ENCODE measurements around the gene RPP14. TPM values are rescaled to one million over a fixed set of nuclear protein-coding genes. Genes with fewer than 3 reads are reported as not detected.

Gene RPP14
- total RNA-seq, 3 donors from 2014 or later: 18.9 to 24.7 (median 22.3) TPM

DNA sequence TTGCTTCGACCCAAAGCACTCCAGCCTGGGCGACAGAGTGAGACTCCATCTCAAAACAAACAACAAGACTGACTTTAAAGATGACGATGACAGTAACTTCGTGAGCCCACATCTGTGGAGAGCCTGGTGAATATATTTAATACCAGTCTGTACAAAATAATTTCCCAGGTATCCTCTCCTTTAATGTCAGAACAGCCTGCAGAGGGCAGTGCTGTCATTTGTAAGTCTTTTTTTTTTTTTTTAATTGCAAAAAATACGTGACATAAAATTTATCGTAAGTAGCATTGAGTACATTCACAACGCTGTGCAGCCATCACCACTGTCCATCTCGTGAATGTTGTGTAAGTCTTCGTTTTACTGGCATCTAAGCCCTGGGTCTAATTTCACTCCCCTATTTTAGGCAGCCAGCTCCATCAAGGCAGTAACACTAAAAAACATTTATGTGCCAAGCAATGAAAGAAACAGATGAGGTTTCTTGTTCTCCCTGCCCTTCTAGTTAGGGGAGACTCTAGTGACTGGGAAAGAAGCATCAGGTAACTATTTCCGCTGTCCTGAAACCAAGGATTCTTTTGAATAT is 1.7 kb downstream of the RPP14 start:
- intact Hi-C loops (cut with DNase I, micrococcal nuclease): no loop called here
- Histone ChIP-seq H3K4me3 (no peak overlapping the region), H3K36me3 (ENCODE audit: low read depth) (no peaks in the 10 kb centered on the region), H3K9me3 (no peaks in the 10 kb centered on the region), H3K4me1 (ENCODE audit: low read depth) (peaks cover 23% of the 10 kb centered on the region)
- TF ChIP-seq, protein P1, sequence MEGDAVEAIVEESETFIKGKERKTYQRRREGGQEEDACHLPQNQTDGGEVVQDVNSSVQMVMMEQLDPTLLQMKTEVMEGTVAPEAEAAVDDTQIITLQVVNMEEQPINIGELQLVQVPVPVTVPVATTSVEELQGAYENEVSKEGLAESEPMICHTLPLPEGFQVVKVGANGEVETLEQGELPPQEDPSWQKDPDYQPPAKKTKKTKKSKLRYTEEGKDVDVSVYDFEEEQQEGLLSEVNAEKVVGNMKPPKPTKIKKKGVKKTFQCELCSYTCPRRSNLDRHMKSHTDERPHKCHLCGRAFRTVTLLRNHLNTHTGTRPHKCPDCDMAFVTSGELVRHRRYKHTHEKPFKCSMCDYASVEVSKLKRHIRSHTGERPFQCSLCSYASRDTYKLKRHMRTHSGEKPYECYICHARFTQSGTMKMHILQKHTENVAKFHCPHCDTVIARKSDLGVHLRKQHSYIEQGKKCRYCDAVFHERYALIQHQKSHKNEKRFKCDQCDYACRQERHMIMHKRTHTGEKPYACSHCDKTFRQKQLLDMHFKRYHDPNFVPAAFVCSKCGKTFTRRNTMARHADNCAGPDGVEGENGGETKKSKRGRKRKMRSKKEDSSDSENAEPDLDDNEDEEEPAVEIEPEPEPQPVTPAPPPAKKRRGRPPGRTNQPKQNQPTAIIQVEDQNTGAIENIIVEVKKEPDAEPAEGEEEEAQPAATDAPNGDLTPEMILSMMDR (IDR thresholded peaks at IDR 0.05): no peak
- peak; percentile 9 for ATAC-seq
- DNase-seq: peak in 1 of 3 donors; percentile 82

DNA sequence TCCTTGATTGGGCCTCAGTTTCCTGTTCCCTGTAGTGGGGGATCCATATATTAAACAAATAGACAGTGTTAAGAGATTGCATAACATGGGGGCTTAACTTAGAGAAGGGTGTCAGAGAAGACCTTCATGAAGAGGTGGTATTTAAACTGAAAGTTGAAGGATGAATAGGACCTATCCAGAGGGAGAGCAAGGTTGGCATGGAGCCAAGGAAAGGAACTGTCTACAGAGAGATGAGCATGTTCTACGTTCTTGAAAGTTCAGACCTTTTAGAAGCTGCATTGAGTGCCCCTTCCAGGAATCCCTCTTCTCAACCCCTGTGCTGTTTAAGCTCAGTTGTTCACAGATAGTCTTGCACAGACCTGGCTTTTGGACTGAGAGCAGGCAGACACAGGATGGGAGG is 2.7 kb downstream of the RPP14 start:
- DNase-seq (peak in 1 of 3 donors; percentile 43), ATAC-seq (no peak)
- intact Hi-C loops (cut with DNase I, micrococcal nuclease): no loop called here
- Histone ChIP-seq H3K36me3 (ENCODE audit: low read depth) (no peaks in the 10 kb centered on the region), H3K4me1 (ENCODE audit: low read depth) (peaks cover 23% of the 10 kb centered on the region), H3K9me3 (no peaks in the 10 kb centered on the region), H3K4me3 (no peak overlapping the region)
- TF ChIP-seq, protein P1 (IDR thresholded peaks at IDR 0.05): no peak

DNA sequence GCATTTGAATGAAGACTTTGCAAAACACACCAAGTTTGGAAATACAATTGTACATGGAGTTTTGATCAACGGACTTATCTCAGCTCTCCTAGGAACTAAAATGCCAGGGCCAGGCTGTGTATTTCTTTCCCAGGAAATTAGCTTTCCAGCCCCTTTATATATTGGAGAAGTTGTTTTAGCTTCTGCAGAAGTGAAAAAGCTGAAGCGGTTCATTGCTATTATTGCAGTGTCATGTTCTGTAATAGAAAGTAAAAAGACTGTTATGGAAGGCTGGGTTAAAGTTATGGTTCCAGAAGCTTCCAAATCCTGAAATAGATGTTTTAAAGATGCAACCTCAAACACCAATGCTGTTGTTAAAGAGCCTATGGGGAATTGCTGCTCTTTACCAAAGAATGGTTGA is 11.8 kb downstream of the RPP14 start:
- Histone ChIP-seq H3K4me3 (no peak overlapping the region), H3K9me3 (no peaks in the 10 kb centered on the region), H3K36me3 (ENCODE audit: low read depth) (peaks cover 13% of the 10 kb centered on the region), H3K4me1 (ENCODE audit: low read depth) (no peaks in the 10 kb centered on the region)
- no peak for DNase-seq
- intact Hi-C loops (cut with DNase I, micrococcal nuclease): no loop called here
- no peak for ATAC-seq
- TF ChIP-seq, protein P1 (IDR thresholded peaks at IDR 0.05): no peak

DNA sequence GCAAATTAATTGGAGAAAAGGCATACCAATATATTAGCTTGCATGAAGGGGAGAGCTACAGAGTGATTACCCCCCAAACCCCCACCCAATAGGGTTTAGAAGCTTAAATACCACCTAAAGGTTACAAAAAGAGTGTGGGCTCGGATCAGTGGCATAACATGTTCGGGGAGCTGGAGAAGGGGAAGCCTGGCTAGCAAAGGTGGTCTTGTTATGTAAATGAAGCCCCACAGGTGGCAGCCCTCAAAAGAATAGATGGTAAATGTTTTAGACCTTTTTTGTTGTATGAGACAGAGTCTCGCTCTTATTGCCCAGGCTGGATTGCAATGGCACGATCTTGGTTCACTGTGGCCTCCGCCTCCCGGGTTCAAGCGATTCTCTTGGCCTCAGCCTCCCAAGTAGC is 15.7 kb downstream of the RPP14 start:
- ATAC-seq (no peak), DNase-seq (no peak)
- Histone ChIP-seq H3K9me3 (no peaks in the 10 kb centered on the region), H3K4me1 (ENCODE audit: low read depth) (peaks cover 12% of the 10 kb centered on the region), H3K4me3 (no peak overlapping the region), H3K36me3 (ENCODE audit: low read depth) (peaks cover 11% of the 10 kb centered on the region)
- intact Hi-C loops (cut with DNase I, micrococcal nuclease): loop anchor here in 1 of 2 donors (5.0 kb wide), 1 partner anchor 91 kb away; no protein-coding TSS in a partner anchor
- TF ChIP-seq, protein P1 (IDR thresholded peaks at IDR 0.05): no peak

DNA sequence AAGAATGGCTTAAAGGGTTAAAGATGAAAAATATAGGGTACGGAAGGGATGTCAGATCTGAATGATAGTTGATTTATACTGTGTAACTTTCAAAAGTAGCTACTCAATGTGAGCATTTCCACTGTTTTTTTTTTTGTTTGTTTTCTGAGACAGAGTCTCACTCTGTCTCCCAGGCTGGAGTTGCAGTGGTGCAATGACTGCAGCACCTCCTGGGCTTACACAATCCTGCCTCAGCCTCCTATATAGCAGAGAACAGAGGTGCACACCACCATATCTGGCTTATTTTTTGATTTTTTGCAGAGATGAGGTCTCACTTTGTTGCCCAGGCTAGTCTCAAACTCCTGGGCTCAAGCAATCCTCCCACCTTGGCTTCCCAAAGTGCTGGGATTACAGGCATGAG is 16.7 kb downstream of the RPP14 start:
- no peak for DNase-seq
- Histone ChIP-seq H3K4me1 (ENCODE audit: low read depth) (peaks cover 12% of the 10 kb centered on the region), H3K36me3 (ENCODE audit: low read depth) (peaks cover under 1% of the 10 kb centered on the region), H3K9me3 (no peaks in the 10 kb centered on the region), H3K4me3 (no peak overlapping the region)
- no peak for ATAC-seq
- TF ChIP-seq, protein P1 (IDR thresholded peaks at IDR 0.05): no peak
- intact Hi-C loops (cut with DNase I, micrococcal nuclease): loop anchor here in 1 of 2 donors (5.0 kb wide), 1 partner anchor 90 kb away; no protein-coding TSS in a partner anchor
